B cell (primary cell): Measurements from ENCODE around the gene DNAI1.

Experiments used
- EZH2 ChIP-seq: IDR thresholded peaks from 2 replicates; pipeline ENCODE4 v1.6.1; 2012; ENCODE audit warnings: borderline replicate concordance, low read depth, mild to moderate bottlenecking, moderate library complexity, low read length; ENCODE audit not compliant: insufficient read depth, poor library complexity, severe bottlenecking
- TF ChIP-seq, protein P1 (sequence below): fragments of 200-600 bp; IDR thresholded peaks from one replicate; pipeline ENCODE4 v1.8.0; 2022; ENCODE audit warnings: antibody characterized with exemption, mild to moderate bottlenecking

DNA sequence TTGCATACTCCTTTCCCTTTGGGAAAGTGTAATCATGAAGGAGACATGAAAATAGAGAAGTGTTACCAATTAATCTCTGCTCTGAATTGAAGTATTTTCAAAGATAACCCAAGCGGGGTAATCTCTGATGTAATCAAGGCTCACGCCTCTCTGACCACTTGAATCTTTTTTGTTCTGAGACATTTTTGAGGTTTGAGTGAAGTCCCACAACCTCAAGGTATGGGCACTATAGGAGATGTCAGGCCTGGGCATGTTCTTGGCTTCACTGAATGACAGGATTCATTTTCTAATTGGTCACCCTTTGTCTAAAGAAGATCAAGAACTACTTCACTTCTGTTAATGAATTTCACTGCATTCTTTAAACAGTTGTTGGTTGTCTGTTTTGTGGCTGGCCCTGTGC is 40.5 kb downstream of the DNAI1 start:
- no peak for TF ChIP-seq EZH2
- TF ChIP-seq, protein P1, sequence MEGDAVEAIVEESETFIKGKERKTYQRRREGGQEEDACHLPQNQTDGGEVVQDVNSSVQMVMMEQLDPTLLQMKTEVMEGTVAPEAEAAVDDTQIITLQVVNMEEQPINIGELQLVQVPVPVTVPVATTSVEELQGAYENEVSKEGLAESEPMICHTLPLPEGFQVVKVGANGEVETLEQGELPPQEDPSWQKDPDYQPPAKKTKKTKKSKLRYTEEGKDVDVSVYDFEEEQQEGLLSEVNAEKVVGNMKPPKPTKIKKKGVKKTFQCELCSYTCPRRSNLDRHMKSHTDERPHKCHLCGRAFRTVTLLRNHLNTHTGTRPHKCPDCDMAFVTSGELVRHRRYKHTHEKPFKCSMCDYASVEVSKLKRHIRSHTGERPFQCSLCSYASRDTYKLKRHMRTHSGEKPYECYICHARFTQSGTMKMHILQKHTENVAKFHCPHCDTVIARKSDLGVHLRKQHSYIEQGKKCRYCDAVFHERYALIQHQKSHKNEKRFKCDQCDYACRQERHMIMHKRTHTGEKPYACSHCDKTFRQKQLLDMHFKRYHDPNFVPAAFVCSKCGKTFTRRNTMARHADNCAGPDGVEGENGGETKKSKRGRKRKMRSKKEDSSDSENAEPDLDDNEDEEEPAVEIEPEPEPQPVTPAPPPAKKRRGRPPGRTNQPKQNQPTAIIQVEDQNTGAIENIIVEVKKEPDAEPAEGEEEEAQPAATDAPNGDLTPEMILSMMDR: no peak
